ENCODE data around the gene CPZ.
"Not testable (repeated sequence)": the region's sequence is repeated elsewhere in the genome, so short reads cannot be mapped to it uniquely, and the experiment has no call there.

Gene CPZ

DNA sequence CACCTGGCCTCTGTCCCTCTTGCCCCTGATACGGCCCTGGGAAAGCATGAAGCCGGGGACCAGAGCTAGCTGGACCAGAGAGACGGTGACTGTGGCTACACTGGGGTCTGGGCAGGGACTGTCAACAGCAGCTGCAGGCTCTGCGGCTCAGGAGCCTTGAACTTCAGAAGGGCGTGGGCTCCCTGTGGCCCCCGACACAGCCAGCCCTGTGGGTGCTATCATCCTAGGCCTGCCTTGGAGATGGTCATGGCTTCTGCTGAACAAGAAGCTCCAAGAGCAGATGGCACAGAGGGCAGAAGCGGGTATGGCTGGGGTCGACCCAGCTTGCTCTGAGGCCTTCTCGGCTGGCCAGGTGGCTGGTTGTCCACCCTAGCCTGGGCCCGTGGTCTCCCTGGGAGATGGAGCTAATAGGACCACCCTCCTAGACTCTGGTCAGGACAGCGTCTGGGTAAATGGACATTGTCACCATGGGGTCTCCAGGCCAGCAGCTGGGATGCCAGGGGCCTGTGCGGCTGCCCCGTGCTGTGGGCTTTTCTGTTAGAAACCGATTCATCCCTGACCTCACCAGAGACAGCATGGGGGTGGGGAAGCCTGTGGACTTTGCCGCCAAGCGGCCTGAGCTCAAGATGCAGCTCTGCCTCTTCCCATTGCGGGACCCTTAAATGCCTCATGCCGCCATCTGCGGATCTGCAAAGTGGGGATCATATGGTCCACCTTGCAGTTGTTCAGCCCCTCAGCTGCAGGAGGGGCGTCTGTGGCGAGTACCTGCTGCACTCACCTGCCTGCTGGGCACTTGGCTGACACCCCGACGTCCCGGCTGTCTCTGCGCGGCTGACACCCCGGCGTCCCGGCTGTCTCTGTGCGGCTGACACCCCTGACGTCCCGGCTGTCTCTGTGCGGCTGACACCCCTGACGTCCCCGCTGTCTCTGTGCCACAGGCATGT lies 21.1 kb downstream of the CPZ start:
- DNase-seq, result no peak

DNA sequence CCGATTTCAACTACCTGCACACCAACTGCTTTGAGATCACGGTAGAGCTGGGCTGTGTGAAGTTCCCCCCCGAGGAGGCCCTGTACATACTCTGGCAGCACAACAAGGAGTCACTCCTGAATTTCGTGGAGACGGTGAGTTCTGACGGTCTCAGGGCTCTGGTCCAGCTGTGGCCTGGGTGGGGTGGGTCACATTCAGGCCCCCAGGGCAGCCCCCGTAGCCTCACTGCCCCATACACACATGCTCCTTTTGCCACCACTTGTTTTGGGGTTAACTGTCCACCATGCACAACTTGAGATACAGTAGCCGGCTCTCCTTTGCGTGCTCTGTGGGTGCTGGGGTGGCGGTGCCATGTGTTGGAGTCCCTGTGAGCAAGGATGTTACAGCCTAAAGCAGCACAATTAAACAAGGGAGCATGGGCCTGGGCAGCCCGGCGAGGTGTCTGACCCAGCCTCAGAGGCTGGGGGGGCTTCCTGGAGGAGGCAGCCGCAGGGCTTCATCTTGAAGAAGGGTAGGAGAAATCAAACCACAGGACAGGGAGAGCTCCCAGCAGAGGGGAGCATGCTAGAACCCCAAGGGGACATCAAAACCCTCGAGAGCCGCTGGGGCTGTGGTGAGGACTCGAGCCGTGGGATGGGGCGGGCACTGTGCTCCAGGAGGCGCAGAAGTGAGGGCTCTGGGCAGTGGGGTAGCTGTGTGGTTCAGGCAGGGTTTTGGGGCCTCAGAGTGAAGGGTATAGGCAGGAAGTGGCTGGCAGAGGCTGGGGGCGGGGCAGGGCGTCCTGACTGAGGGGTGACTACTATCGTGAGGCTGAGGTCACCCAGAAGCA lies 22.0 kb downstream of the CPZ start:
- DNase-seq, result no peak

DNA sequence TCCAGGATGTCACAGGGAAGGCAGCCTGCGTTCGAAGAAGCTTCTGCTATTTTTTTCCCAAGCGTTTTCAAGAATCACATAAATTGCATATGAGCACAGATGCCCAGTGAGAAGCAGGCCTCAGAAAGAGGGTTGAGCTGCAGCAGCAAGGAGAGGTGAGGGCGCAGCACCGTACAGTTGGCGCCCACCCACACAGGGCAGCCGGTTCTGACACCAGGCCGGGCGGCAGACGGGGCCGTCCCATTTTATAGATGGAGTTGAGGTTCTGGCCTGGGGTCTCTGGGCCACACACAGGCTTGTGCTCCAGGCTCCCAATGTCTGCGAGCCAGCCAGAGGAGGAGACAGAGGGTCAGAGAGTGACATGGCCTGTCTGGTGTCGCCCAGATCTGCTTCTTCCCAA lies 22.8 kb downstream of the CPZ start:
- no peak for DNase-seq

DNA sequence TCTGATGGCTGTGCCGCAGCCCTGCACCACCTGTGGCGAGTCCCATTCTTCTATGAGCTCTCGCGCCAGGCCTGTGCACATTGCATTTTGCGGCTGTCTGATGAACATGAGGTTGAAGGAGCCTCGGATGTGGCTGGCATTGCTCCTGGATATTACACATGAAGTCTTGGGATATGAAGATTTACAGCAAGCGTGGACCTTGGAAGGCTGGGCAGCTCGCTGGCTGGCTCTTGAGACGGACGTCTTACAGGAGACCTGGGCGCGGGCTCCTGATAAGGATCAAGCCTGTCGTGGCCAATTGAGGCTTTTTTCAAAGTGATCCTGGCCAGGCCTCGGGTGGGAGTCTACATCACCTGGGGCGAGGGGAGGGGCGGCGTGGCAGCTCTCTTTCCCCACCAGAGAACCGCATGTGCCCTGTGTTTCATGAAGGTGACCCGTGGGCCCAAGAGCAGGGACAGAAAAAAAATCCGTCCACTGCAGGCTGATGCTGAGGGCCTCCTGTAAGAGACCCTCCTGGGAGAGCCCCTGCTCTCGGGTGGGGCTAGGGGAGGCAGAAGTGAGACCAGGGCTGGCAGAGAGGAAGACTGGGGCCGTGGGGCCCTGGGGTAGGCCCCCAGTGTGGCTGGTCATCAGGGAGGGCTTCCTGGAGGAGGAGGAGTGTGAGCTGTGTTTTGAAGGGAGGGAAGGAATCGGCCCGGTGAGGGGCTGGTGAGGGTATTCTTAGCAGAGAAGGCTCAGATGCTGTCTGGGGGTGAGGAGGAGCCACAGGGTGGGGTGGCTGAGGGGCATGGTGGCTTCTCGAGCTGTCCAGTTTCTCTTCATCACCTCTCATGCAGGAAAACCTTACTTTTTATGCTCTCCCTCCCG lies 23.6 kb downstream of the CPZ start:
- DNase-seq, result no peak

DNA sequence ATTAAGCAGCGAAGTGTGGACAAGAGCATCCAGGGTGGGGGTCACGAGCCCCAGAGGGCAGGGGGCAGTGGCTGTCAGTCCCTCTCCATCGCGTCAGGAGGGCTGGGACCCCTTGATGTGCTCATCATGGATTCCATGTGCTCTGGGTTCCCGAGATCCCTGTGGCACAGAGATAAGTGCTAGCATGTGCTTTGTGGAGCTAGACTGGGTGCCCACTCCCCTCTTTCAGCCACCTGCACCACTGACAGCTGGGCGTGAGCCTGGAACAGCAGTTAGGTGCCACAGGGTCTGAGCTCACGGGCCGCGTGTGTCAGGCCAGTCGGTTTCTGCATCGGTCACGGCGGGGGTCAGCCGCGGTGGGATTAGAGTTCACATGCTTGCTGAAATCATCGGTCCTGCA lies 24.3 kb downstream of the CPZ start:
- no peak for DNase-seq

DNA sequence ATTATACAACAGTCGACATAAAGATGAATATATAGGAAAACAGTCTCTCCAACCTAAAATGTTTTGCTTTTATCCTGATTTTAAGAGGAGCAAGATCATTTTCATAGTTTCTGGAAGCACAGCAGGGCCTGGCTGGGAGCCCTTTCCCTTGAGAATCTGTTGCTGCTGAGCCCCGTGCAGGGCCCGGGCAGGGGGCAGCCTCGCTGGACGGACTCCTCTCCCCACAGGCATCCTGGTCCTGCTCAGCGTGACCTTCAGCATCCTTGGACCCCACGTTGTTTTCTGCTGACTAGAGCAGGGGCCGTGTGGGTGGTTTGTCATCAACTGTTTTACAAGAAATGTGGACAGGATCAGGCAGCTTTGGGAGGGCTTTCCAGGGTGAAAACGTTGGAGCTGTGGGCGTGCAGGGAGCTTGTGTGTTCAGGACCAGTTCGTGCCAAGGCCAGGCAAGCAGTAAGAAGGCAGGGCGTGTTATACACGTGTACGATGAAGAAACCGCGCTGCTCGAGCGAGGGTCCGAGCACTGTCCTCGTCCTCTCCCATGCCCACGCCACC lies 25.0 kb downstream of the CPZ start:
- no peak for DNase-seq

DNA sequence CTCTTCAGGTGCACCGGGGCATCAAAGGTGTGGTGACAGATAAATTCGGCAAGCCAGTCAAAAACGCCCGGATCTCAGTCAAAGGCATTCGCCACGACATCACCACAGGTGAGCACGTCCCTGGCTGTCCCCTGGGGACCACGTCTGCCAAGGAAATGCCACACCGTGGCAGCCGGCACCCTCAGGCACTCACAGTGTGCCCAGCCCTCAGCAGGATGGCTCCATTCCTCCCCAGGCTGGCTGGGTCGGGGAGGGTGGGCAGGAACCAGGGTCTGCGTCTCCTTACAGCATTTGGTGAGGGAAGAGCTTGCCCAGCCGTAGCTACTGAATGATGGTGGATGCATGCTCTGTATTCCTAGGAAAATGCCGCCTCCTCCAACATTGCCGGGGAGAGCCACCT lies 25.9 kb downstream of the CPZ start:
- DNase-seq, result no peak

DNA sequence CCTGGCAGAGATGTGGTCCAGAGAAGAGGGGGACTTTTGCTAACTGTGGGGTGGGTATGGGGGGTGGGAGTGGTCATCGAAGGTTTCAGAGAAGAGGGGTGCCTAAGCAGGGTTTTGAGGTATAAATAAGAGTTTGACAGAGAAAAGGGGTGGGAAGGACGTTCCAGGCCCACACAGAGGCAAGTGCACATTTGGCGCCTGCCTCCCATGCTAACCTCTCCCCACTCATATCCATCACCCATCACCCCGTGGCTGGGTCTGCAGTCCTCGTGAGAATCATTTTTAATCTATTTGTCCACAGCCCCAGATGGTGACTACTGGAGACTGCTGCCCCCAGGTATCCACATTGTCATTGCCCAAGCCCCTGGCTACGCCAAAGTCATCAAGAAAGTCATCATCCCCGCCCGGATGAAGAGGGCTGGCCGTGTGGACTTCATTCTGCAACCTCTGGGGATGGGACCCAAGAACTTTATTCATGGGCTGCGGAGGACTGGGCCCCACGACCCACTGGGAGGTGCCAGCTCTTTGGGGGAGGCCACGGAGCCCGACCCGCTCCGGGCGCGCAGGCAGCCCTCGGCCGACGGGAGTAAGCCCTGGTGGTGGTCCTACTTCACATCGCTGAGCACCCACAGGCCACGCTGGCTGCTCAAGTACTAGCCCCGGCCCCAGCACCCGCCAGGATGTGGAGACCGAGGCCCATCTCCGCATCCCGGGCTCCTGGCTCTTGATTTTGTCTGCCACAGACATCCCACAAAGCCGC lies 26.6 kb downstream of the CPZ start:
- DNase-seq, result no peak

DNA sequence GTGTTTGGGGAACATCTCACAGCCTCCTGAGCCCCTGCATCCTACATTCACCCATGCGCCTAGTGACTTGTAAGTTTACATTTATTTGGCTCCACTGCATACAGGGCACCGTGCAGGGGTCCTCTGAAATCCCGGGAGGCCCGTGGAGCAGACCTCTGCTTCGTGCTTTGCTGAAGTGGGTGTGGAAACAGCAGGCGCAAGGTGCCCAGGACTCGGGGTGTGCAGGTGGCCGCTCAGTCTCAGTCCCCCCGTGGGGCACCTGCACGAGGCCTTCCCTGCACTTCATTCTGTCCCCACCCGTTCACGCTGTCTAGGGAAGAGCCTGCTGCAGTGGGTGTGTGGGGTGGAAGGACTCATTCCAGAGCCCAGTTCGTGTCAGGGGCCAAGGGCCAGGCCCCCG lies 28.6 kb downstream of the CPZ start:
- not testable (repeated sequence) for DNase-seq

DNA sequence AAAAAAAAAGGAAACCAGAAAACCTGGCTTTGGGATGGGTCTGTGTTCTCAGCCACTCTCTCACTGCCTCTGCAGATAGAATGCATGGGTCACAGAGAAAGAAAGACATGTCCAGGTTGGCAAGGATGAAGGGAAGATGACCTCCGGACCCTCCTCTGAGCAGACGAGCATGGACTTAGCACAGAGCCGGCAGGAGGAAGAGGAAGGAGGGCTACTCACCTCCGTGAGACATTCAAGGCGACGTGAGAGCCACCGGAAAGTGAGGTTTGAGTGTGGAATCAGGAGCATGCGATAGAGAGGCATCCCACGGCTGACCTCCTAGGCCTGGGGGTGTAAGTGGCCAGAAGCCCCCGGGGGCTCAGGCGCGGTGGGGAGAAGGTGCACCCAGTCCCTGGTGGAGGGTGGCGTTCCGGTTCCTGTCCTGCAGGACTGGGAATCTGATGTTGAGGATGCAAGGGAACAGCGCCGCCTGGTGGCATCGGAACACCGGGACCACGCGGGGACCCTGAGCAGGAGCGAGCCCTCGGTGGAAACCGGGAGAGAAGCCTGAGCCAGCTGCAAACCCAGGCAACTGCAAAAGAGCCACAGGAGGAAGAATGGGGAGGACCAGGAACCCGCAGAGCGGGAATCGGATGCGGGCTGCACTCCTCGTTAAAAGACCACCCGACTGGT lies 32.2 kb downstream of the CPZ start:
- DNase-seq, result not testable (repeated sequence)

DNA sequence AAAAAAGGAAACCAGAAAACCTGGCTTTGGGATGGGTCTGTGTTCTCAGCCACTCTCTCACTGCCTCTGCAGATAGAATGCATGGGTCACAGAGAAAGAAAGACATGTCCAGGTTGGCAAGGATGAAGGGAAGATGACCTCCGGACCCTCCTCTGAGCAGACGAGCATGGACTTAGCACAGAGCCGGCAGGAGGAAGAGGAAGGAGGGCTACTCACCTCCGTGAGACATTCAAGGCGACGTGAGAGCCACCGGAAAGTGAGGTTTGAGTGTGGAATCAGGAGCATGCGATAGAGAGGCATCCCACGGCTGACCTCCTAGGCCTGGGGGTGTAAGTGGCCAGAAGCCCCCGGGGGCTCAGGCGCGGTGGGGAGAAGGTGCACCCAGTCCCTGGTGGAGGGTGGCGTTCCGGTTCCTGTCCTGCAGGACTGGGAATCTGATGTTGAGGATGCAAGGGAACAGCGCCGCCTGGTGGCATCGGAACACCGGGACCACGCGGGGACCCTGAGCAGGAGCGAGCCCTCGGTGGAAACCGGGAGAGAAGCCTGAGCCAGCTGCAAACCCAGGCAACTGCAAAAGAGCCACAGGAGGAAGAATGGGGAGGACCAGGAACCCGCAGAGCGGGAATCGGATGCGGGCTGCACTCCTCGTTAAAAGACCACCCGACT lies 37.8 kb downstream of the CPZ start:
- not testable (repeated sequence) for DNase-seq

DNA sequence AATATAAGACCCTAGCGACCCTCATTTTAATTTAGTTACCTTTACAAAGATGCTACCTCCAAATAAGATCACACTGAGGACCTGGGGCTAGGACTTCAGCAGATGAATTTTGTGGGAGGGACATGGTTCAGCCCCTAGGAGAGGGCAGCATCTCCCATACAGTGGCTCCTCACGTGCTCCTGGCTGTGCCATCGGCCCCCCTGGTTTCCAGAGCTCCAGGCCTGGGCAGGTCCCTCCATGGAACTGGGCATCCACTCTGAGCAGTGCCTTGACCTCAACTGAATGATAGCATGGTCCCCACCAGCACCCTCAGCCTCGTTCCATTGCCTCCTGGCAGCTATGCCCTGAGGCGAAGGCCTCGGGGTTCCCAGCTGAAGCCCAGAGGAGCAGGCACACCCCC lies 39.3 kb downstream of the CPZ start:
- not testable (repeated sequence) for DNase-seq

DNA sequence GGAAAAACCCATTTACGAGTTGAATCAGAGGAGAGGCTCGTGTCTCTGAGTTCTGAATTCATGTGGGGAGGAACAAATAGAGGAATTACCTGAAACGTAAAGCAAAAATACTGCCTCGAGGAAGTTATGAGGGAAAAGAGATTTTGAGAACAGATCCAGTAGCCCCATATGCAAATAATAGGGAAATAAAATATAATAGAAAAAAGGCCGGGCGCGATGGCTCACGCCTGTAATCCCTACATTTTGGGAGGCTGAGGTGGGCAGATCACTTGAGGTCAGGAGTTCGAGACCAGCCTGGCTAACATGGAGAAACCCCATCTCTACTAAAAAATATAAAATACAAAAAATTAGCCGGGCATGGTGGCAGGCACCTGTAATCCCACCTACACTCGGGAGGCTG lies 42.2 kb downstream of the CPZ start:
- DNase-seq, result not testable (repeated sequence)

DNA sequence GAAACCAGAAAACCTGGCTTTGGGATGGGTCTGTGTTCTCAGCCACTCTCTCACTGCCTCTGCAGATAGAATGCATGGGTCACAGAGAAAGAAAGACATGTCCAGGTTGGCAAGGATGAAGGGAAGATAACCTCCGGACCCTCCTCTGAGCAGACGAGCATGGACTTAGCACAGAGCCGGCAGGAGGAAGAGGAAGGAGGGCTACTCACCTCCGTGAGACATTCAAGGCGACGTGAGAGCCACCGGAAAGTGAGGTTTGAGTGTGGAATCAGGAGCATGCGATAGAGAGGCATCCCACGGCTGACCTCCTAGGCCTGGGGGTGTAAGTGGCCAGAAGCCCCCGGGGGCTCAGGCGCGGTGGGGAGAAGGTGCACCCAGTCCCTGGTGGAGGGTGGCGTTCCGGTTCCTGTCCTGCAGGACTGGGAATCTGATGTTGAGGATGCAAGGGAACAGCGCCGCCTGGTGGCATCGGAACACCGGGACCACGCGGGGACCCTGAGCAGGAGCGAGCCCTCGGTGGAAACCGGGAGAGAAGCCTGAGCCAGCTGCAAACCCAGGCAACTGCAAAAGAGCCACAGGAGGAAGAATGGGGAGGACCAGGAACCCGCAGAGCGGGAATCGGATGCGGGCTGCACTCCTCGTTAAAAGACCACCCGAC lies 43.5 kb downstream of the CPZ start:
- DNase-seq, result not testable (repeated sequence)

DNA sequence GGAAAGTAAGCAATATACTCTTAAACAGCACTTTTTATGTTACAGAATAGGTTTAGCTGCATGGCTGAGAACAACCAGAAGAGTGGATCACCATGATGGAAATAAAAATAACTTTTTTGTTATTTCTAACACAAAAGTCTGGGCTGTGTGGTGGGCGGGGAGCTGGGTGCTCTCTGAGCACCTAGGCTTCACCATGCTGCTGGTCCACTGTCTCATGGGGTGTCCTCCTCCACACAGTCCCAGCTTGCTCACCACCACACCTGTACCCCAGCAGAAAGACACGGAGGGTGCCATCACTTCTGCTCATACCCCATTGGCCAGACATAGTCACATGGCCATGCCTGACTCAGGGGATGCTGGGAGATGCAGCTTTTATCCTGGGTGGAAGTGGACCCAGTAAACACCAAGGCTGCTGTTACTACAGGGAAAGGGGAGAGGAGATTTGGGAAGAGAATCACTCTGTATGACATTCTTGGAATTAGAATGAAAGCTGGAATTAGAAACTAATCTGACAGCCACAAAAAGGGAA lies 45.0 kb downstream of the CPZ start:
- DNase-seq, result no peak

DNA sequence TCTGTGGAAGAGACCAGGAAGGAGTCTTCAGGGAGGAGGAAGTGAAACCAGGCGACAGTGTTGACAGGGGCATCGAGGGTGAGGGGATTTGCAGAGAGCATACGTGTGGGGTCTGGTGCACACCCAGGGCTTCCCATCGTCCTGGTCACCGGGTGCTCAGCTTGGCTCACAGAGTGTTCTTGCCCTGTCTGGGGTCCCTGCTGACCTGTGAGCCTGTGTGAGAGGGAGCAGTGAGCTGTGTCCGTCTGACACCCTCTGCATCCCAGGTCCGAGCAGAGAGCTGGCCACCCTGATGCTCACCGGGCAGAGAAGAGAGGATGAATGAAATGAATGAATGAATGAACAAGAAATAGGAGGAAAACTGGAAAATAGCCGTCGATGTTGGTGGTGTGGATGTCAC lies 46.5 kb downstream of the CPZ start:
- DNase-seq, result no peak

DNA sequence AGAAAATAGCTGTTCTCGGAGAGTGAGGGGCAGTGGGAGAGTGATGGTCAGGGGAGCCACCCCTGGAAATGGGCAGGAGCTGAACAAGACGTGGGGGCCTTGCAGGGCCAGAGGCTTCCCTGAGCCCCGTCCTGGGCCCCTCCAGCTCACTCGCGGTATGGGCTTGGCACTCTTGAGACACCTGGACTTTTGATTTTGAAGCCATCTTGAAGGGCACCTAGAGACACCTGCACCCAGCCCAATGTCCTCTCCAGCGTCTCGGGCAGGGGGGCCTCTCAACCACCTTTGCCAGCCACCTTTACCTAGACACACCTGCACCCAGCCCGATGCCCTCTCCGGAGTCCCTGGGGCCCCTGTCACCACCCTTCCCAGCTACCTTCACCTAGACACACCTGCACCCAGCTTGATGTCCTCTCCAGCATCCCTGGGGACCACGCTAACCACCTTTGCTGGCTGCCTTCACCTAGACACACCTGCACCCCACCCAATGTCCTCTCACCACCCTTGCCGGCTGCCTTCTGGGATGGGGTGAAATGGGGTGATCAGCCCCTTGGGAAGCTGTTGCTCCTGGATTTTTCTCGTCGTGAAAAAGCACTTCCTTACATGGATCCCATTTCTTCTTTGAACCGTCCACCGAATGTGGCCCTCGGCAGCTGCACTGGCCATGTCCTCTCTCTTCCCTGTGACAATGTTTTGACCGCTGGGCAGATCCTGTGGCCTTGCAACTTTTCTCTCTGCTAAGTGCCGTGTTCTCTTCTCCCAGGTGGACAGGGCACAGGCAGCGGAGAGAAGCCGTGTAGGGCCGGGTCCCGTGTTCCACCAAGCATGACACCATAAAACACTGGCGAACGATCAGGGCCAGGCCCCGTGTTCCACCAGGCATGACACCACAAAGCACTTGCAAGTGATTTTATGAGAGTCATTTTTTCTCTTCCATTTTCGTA lies 47.5 kb downstream of the CPZ start:
- DNase-seq, result no peak

DNA sequence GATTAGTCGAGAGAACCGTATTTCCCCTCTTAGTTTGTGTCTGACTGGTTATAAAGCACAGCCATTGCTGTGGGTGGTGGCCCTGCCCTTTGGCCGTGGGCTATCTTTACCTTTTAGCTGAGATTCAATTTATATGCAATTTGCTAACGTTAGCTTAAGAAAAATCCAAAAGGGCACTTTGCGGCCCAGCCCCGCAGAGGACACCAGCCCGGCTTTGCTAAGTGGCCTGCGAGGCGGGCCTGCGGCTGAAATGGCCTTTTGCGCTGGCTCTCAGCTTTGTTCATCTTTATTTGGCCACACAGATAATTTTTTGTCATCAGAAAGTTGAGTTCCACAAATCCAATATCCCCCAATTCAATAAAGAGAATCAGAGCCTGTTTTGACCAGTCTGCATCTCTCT lies 48.3 kb downstream of the CPZ start:
- DNase-seq, result no peak

DNA sequence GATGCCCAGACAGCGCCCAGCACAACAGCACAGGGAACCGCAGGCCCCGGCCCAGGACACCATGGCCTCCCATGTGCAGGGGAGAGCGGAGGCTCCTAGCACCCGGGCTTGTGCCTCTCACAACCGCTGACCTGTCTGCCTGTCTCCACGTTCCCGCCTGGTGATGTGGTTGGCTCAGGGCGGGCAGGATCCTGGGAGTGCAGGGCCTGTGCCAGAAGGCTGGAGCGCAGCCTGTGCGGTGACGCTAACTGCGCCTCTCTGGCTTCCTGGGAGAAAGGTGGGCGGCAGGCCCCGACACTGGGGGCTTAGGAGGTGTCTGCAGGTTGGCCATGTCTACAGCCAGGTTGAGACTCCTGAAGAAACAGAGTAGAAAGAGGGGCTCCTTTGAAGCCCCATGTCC lies 48.7 kb downstream of the CPZ start:
- no peak for DNase-seq
